Panc1 (cell line): Measurements from ENCODE around the gene HBB. TPM values are rescaled to one million over a fixed set of nuclear protein-coding genes. Genes with fewer than 3 reads are reported as not detected.

Experiments
- ATAC-seq: fragments of 200-7000 bp; cut with Tn5 transposase; 2 replicates; pipeline ENCODE4 v1.9.1; 2020; ENCODE audit warnings: mild to moderate bottlenecking, moderate library complexity
- BruUV-seq: library from RNA; stranded (reverse); fragments of 400-500 nt; replicated peaks from 2 replicates; lab custom pipeline; 2021; lab: Mats Ljungman, UMichigan
- CTCF ChIA-PET: fragments of 300-600 bp; sonication (Branson Sonifier 250); formaldehyde crosslinking; loops from one replicate; lab custom pipeline; 2022; ENCODE audit warnings: antibody characterized with exemption; lab: Charles Lee
- POLR2A ChIA-PET: fragments of 300-600 bp; sonication (Branson Sonifier 250); formaldehyde crosslinking; loops from one replicate; lab custom pipeline; 2022; ENCODE audit warnings: antibody characterized with exemption; lab: Charles Lee
- DNase-seq: peaks from one replicate; pipeline ENCODE4 v3.0.0-alpha.2; 2010; ENCODE audit warnings: low read depth, low spot score
- H3K27ac ChIP-seq: 2 replicates; pipeline ENCODE4 v1.5.1; 2011; ENCODE audit warnings: mild to moderate bottlenecking, low read length, inconsistent platforms
- H3K27me3 ChIP-seq: fragments of 200-500 bp; sonication (Bioruptor generic); 2 replicates; pipeline ENCODE4 v1.6.0; 2014; ENCODE audit warnings: low read length, inconsistent platforms; ENCODE audit not compliant: control insufficient read depth, insufficient read depth
- H3K36me3 ChIP-seq: fragments of 200-500 bp; sonication (Bioruptor generic); 2 replicates; pipeline ENCODE4 v1.5.1; 2014; ENCODE audit warnings: inconsistent platforms, mild to moderate bottlenecking, low read length, moderate library complexity; ENCODE audit not compliant: control insufficient read depth, insufficient read depth
- H3K4me1 ChIP-seq: 2 replicates; pipeline ENCODE4 v1.5.1; 2011; ENCODE audit warnings: inconsistent platforms, mild to moderate bottlenecking, low read length, moderate library complexity; ENCODE audit not compliant: control insufficient read depth, insufficient read depth
- H3K4me3 ChIP-seq, 2 experiments: 2 replicates each; pipeline ENCODE4 v1.5.1; 2011 to 2012; ENCODE audit warnings: low read depth in 2 of 2, low read length in 2 of 2, mild to moderate bottlenecking in 2 of 2, inconsistent platforms in 1 of 2, moderate library complexity in 1 of 2
- H3K9me3 ChIP-seq: fragments of 200-500 bp; sonication (Bioruptor generic); 2 replicates; pipeline ENCODE4 v1.5.1; 2014; ENCODE audit warnings: low read depth, mild to moderate bottlenecking, inconsistent platforms, low read length, moderate library complexity; ENCODE audit not compliant: control insufficient read depth, insufficient read depth
- POLR2AphosphoS5 ChIP-seq: IDR thresholded peaks from 2 replicates; pipeline ENCODE4 v1.6.1; 2012; ENCODE audit warnings: mild to moderate bottlenecking, low read depth, low read length, moderate library complexity
- SIN3A ChIP-seq: IDR thresholded peaks from 2 replicates; pipeline ENCODE4 v1.6.1; 2012; ENCODE audit warnings: low read depth, mild to moderate bottlenecking, low read length, moderate library complexity, borderline replicate concordance; ENCODE audit not compliant: insufficient read depth
- TCF7L2 ChIP-seq: IDR thresholded peaks from 2 replicates; pipeline ENCODE4 v1.6.1; 2011; ENCODE audit warnings: mild to moderate bottlenecking, low read depth, low read length, inconsistent platforms
- in situ Hi-C: cut with HindIII; loops from 2 replicates; pipeline ENCODE4 v1.10.0; 2016; ENCODE audit warnings: low sequenced_read_pairs, low pct_unique_long_range_greater_than_20kb
- intact Hi-C: fragments of 100-400 bp; cut with micrococcal nuclease; formaldehyde crosslinking; loops from one replicate; pipeline ENCODE4 v1.10.0; 2022; ENCODE audit not compliant: unreplicated experiment
- total RNA-seq: library from RNA; stranded (reverse); gene quantifications from one replicate; pipeline ENCODE4 v1.2.1, GENCODE V29; 2021; ENCODE audit not compliant: unreplicated experiment
- TF ChIP-seq, protein P1 (sequence below): fragments of 450-650 bp; IDR thresholded peaks from 2 replicates; pipeline ENCODE4 v1.5.1; 2017; ENCODE audit warnings: mild to moderate bottlenecking
- TF ChIP-seq, protein P2 (sequence below), 2 experiments: IDR thresholded peaks; 2 replicates each; pipeline ENCODE4 v1.6.1; 2011 to 2012; ENCODE audit warnings: low read depth in 2 of 2, control low read depth in 1 of 2, low read length in 1 of 2, mild to moderate bottlenecking in 1 of 2, moderate library complexity in 1 of 2; ENCODE audit not compliant: insufficient read depth in 1 of 2

The HBB gene
- total RNA-seq, 1 experiment from 2014 or later: 0.72 TPM

DNA sequence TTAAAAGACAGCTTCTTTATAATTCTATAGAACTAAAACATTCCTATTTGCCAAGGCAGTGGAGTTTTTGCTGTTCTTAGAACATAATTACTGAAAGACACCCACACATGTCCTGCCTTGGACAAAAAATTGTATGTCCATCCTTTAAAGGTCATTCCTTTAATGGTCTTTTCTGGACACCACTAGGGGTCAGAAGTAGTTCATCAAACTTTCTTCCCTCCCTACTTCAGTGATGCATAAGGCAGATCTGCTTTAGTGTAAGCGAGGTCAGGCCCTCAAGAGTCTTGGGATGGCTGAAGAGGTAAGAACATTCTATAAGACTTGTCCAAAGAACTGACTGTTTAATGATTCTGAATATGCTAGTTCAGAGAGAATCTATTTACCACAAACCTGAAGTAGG, 22.1 kb downstream of the HBB start:
- DNase-seq (peak; percentile 69), ATAC-seq (peak; percentile 98)
- Histone ChIP-seq H3K9me3 (no peaks in the 10 kb centered on the region), H3K4me1 (no peaks in the 10 kb centered on the region), H3K36me3 (no peaks in the 10 kb centered on the region), H3K4me3 (no peak overlapping the region), H3K27ac (no peak overlapping the region), H3K27me3 (peaks cover 13% of the 10 kb centered on the region)
- CTCF ChIA-PET: no interaction called here
- intact Hi-C loops (loop anchor here (2.0 to 10.0 kb wide), 6 partner anchors 86 to 1020 kb away; partner anchors contain the start of genes OR52E5 and OR52N2), in situ Hi-C loops (no loop called here)
- TF ChIP-seq, protein P1, sequence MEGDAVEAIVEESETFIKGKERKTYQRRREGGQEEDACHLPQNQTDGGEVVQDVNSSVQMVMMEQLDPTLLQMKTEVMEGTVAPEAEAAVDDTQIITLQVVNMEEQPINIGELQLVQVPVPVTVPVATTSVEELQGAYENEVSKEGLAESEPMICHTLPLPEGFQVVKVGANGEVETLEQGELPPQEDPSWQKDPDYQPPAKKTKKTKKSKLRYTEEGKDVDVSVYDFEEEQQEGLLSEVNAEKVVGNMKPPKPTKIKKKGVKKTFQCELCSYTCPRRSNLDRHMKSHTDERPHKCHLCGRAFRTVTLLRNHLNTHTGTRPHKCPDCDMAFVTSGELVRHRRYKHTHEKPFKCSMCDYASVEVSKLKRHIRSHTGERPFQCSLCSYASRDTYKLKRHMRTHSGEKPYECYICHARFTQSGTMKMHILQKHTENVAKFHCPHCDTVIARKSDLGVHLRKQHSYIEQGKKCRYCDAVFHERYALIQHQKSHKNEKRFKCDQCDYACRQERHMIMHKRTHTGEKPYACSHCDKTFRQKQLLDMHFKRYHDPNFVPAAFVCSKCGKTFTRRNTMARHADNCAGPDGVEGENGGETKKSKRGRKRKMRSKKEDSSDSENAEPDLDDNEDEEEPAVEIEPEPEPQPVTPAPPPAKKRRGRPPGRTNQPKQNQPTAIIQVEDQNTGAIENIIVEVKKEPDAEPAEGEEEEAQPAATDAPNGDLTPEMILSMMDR: peak; percentile 75
- no peak for TF ChIP-seq SIN3A
- TF ChIP-seq, protein P2, sequence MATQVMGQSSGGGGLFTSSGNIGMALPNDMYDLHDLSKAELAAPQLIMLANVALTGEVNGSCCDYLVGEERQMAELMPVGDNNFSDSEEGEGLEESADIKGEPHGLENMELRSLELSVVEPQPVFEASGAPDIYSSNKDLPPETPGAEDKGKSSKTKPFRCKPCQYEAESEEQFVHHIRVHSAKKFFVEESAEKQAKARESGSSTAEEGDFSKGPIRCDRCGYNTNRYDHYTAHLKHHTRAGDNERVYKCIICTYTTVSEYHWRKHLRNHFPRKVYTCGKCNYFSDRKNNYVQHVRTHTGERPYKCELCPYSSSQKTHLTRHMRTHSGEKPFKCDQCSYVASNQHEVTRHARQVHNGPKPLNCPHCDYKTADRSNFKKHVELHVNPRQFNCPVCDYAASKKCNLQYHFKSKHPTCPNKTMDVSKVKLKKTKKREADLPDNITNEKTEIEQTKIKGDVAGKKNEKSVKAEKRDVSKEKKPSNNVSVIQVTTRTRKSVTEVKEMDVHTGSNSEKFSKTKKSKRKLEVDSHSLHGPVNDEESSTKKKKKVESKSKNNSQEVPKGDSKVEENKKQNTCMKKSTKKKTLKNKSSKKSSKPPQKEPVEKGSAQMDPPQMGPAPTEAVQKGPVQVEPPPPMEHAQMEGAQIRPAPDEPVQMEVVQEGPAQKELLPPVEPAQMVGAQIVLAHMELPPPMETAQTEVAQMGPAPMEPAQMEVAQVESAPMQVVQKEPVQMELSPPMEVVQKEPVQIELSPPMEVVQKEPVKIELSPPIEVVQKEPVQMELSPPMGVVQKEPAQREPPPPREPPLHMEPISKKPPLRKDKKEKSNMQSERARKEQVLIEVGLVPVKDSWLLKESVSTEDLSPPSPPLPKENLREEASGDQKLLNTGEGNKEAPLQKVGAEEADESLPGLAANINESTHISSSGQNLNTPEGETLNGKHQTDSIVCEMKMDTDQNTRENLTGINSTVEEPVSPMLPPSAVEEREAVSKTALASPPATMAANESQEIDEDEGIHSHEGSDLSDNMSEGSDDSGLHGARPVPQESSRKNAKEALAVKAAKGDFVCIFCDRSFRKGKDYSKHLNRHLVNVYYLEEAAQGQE (IDR thresholded peaks at IDR 0.05; ENCODE audit: insufficient read depth in 1 of 2, low read depth in 2 of 2, low read length in 1 of 2): no peak
- POLR2A ChIA-PET: no interaction called here
- no TSS peak for BruUV-seq

DNA sequence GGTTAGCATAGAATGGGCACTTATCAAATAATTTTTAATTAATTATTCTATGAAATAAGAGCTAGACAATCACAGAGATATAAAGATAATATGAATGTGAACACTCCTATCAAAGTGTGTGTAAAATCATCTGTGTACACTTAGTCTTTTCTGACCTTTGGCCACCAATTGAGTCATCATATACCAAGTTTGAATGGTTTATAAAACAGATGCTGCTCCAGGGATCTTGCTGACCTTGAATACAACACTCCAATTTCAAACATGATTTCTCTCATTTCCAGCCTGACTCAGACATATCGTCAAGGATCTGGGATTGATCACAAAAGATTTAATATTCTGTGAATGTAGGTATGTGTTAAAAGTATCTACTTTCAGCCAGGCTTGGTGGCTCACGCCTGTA, 23.5 kb downstream of the HBB start:
- CTCF ChIA-PET: no interaction called here
- in situ Hi-C loops (no loop called here), intact Hi-C loops (loop anchor here (5.0 to 10.0 kb wide), 3 partner anchors 579 to 1019 kb away; partner anchors contain the start of gene OR52E5)
- no peaks in the 10 kb centered on the region for H3K4me1 ChIP-seq
- no peaks in the 10 kb centered on the region for H3K9me3 ChIP-seq
- no peak for DNase-seq
- BruUV-seq: no TSS peak
- peaks cover 13% of the 10 kb centered on the region for H3K27me3 ChIP-seq
- POLR2A ChIA-PET: no interaction called here
- no peak overlapping the region for H3K27ac ChIP-seq
- ATAC-seq: no peak
- no peak overlapping the region for H3K4me3 ChIP-seq
- H3K36me3 ChIP-seq: no peaks in the 10 kb centered on the region
- TF ChIP-seq SIN3A (no peak), POLR2AphosphoS5 (no peak), TCF7L2 (no peak)
- TF ChIP-seq, protein P2 (IDR thresholded peaks at IDR 0.05; ENCODE audit: insufficient read depth in 1 of 2, low read depth in 2 of 2, low read length in 1 of 2): no peak
- TF ChIP-seq, protein P1: no peak
